Loucy (cell line): ENCODE measurements around the gene PRKRIP1.
A peak's percentile ranks its signal among the peaks of the same experiment; 100 is the strongest.

Experiments used
- H2AFZ ChIP-seq: fragments of 200-600 bp; sonication (generic); 2 replicates; pipeline ENCODE4 v1.6.0; 2016; ENCODE audit warnings: antibody characterized with exemption, mild to moderate bottlenecking, low read length, moderate library complexity
- H3F3A ChIP-seq: fragments of 200-600 bp; 2 replicates; pipeline ENCODE4 v1.6.0; 2016; ENCODE audit warnings: antibody characterized with exemption, low read depth, mild to moderate bottlenecking
- H3K27me3 ChIP-seq: fragments of 200-600 bp; sonication (generic); 2 replicates; pipeline ENCODE4 v1.6.1; 2014; ENCODE audit warnings: low read length, mild to moderate bottlenecking; ENCODE audit not compliant: insufficient read depth, poor library complexity, severe bottlenecking
- H3K36me3 ChIP-seq: fragments of 200-600 bp; sonication (generic); 2 replicates; pipeline ENCODE4 v1.6.1; 2016; ENCODE audit warnings: low read length; ENCODE audit not compliant: insufficient read depth
- H3K4me1 ChIP-seq: fragments of 200-600 bp; sonication (generic); 2 replicates; pipeline ENCODE4 v1.5.1; 2014; ENCODE audit warnings: low read length, mild to moderate bottlenecking; ENCODE audit not compliant: insufficient read depth, poor library complexity, severe bottlenecking
- H3K4me2 ChIP-seq: fragments of 200-600 bp; sonication (generic); 2 replicates; pipeline ENCODE4 v1.6.0; 2014; ENCODE audit warnings: antibody characterized with exemption, low read length, low read depth, mild to moderate bottlenecking; ENCODE audit not compliant: poor library complexity, severe bottlenecking
- H3K4me3 ChIP-seq: fragments of 200-600 bp; sonication (generic); 2 replicates; pipeline ENCODE4 v1.5.1; 2014; ENCODE audit warnings: low read length, mild to moderate bottlenecking, mixed read lengths; ENCODE audit not compliant: poor library complexity, severe bottlenecking
- H3K79me2 ChIP-seq: fragments of 200-600 bp; sonication (generic); 2 replicates; pipeline ENCODE4 v1.6.1; 2014; ENCODE audit warnings: low read length; ENCODE audit not compliant: insufficient read depth
- H3K9ac ChIP-seq: fragments of 200-600 bp; sonication (generic); 2 replicates; pipeline ENCODE4 v1.6.0; 2014; ENCODE audit warnings: mild to moderate bottlenecking, low read depth, low read length, moderate library complexity; ENCODE audit not compliant: poor library complexity, severe bottlenecking
- H3K9me2 ChIP-seq: fragments of 200-600 bp; sonication (generic); replicated peaks from 2 replicates; pipeline ENCODE4 v1.6.1; 2016; ENCODE audit warnings: low read depth, low read length, mixed read lengths
- H3K9me3 ChIP-seq: fragments of 200-600 bp; sonication (generic); 2 replicates; pipeline ENCODE4 v1.6.1; 2014; ENCODE audit warnings: mild to moderate bottlenecking, antibody characterized with exemption, low read length, low read depth; ENCODE audit not compliant: insufficient read depth
- H4K20me1 ChIP-seq: fragments of 200-600 bp; sonication (generic); 2 replicates; pipeline ENCODE4 v1.6.0; 2014; ENCODE audit warnings: antibody characterized with exemption, low read length, mild to moderate bottlenecking; ENCODE audit not compliant: insufficient read depth, poor library complexity, severe bottlenecking
- EZH2phosphoT487 ChIP-seq: fragments of 200-600 bp; IDR thresholded peaks from 2 replicates; pipeline ENCODE4 v1.6.1; 2018; ENCODE audit warnings: antibody characterized with exemption, mild to moderate bottlenecking, moderate library complexity, borderline replicate concordance
- TF ChIP-seq, protein P1 (sequence below): fragments of 200-600 bp; sonication (generic); conservative IDR thresholded peaks from 2 replicates; pipeline ENCODE4 v1.5.1; 2014; ENCODE audit warnings: mild to moderate bottlenecking, antibody characterized with exemption, low read length

The PRKRIP1 gene

GRCh38 chr7:102463841-102464576 is 67.8 kb downstream of the PRKRIP1 start:
- peaks cover 36% of the 10 kb centered on the region for H3K79me2 ChIP-seq
- H4K20me1 ChIP-seq = no peaks in the 10 kb centered on the region
- no peaks in the 10 kb centered on the region for H3F3A ChIP-seq
- H2AFZ ChIP-seq = peak overlapping the region; percentile 97
- H3K4me2 ChIP-seq = peak overlapping the region; percentile 92
- H3K9me3 ChIP-seq = no peaks in the 10 kb centered on the region
- peak overlapping the region; percentile 91 for H3K9ac ChIP-seq
- no peaks in the 10 kb centered on the region for H3K27me3 ChIP-seq
- no peaks in the 10 kb centered on the region for H3K36me3 ChIP-seq
- peak overlapping the region; percentile 90 for H3K4me3 ChIP-seq
- TF ChIP-seq, protein P1, sequence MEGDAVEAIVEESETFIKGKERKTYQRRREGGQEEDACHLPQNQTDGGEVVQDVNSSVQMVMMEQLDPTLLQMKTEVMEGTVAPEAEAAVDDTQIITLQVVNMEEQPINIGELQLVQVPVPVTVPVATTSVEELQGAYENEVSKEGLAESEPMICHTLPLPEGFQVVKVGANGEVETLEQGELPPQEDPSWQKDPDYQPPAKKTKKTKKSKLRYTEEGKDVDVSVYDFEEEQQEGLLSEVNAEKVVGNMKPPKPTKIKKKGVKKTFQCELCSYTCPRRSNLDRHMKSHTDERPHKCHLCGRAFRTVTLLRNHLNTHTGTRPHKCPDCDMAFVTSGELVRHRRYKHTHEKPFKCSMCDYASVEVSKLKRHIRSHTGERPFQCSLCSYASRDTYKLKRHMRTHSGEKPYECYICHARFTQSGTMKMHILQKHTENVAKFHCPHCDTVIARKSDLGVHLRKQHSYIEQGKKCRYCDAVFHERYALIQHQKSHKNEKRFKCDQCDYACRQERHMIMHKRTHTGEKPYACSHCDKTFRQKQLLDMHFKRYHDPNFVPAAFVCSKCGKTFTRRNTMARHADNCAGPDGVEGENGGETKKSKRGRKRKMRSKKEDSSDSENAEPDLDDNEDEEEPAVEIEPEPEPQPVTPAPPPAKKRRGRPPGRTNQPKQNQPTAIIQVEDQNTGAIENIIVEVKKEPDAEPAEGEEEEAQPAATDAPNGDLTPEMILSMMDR = no peak
- TF ChIP-seq EZH2phosphoT487 = no peak
- no peaks in the 10 kb centered on the region for H3K9me2 ChIP-seq
- H3K4me1 ChIP-seq = peaks cover 20% of the 10 kb centered on the region

- no peaks in the 10 kb centered on the region for H3K36me3 ChIP-seq
- H3K79me2 ChIP-seq = peaks cover 36% of the 10 kb centered on the region
- no peaks in the 10 kb centered on the region for H3K27me3 ChIP-seq
- H3F3A ChIP-seq = no peaks in the 10 kb centered on the region
- H2AFZ ChIP-seq = peak within 1 kb of the TSS; percentile 97
- TF ChIP-seq, protein P1 = peak; percentile 20; the same call in 1 of the 2 replicates
- TF ChIP-seq EZH2phosphoT487 = no peak
- peak within 1 kb of the TSS; percentile 91 for H3K9ac ChIP-seq
- no peaks in the 10 kb centered on the region for H4K20me1 ChIP-seq
- H3K4me1 ChIP-seq = peaks cover 20% of the 10 kb centered on the region
- no peaks in the 10 kb centered on the region for H3K9me2 ChIP-seq
- H3K9me3 ChIP-seq = no peaks in the 10 kb centered on the region
- peak within 1 kb of the TSS; percentile 90 for H3K4me3 ChIP-seq
- H3K4me2 ChIP-seq = peak within 1 kb of the TSS; percentile 92
Measured at GRCh38 chr7:102464577-102465280, 68.6 kb downstream of the PRKRIP1 start, which contains the start of the genes ALKBH4 and LRWD1. Gene ALKBH4 (minus strand): TSS chr7:102464863. CDS start chr7:102464836, 27 bp downstream. Gene LRWD1 (plus strand): TSS chr7:102464984. CDS start chr7:102465081, 97 bp downstream.

GRCh38 chr7:102466097-102466496 is 69.9 kb downstream of the PRKRIP1 start:
- H3K9me2 ChIP-seq = no peaks in the 10 kb centered on the region
- no peak overlapping the region for H3K9ac ChIP-seq
- H3K9me3 ChIP-seq = no peaks in the 10 kb centered on the region
- H3K27me3 ChIP-seq = no peaks in the 10 kb centered on the region
- no peak for TF ChIP-seq EZH2phosphoT487
- TF ChIP-seq, protein P1 = no peak
- no peaks in the 10 kb centered on the region for H3F3A ChIP-seq
- H4K20me1 ChIP-seq = no peaks in the 10 kb centered on the region
- no peak overlapping the region for H2AFZ ChIP-seq
- peaks cover 20% of the 10 kb centered on the region for H3K4me1 ChIP-seq
- peak overlapping the region; percentile 90 for H3K4me3 ChIP-seq
- H3K36me3 ChIP-seq = no peaks in the 10 kb centered on the region
- peaks cover 36% of the 10 kb centered on the region for H3K79me2 ChIP-seq
- peak overlapping the region; percentile 82 for H3K4me2 ChIP-seq
